GM21447 (cell line): ENCODE measurements around the gene SGO2.
"Not testable (repeated sequence)": the region's sequence is repeated elsewhere in the genome, so short reads cannot be mapped to it uniquely, and the experiment has no call there.

Experiments used
- ATAC-seq: cut with Tn5 transposase; IDR thresholded peaks from one replicate; pipeline ENCODE4 v1.9.1; 2021; ENCODE audit not compliant: unreplicated experiment

The SGO2 gene

GRCh38 chr2:200593905-200594304 lies 67.9 kb downstream of the SGO2 start:
- no peak for ATAC-seq

GRCh38 chr2:200595913-200596312 lies 69.9 kb downstream of the SGO2 start:
- no peak for ATAC-seq

GRCh38 chr2:200596774-200597570 lies 71.0 kb downstream of the SGO2 start:
- no peak for ATAC-seq

- no peak for ATAC-seq
Measured at GRCh38 chr2:200599206-200599605, 73.2 kb downstream of the SGO2 start.

GRCh38 chr2:200600549-200601225 lies 74.7 kb downstream of the SGO2 start:
- no peak for ATAC-seq

- ATAC-seq = no peak
Measured at GRCh38 chr2:200602584-200602983, 76.6 kb downstream of the SGO2 start.

GRCh38 chr2:200603972-200604371 lies 78.0 kb downstream of the SGO2 start:
- no peak for ATAC-seq

GRCh38 chr2:200604571-200605255 lies 78.7 kb downstream of the SGO2 start:
- ATAC-seq = no peak

- ATAC-seq = no peak
Measured at GRCh38 chr2:200608341-200609027, 82.5 kb downstream of the SGO2 start.

- ATAC-seq = no peak
Measured at GRCh38 chr2:200609028-200609614, 83.1 kb downstream of the SGO2 start.

- not testable (repeated sequence) for ATAC-seq
Measured at GRCh38 chr2:200610217-200610616, 84.2 kb downstream of the SGO2 start.

GRCh38 chr2:200613692-200614091 lies 87.7 kb downstream of the SGO2 start:
- ATAC-seq = no peak

- ATAC-seq = no peak
Measured at GRCh38 chr2:200614249-200614648, 88.2 kb downstream of the SGO2 start.

GRCh38 chr2:200615247-200615646 lies 89.2 kb downstream of the SGO2 start:
- no peak for ATAC-seq

GRCh38 chr2:200616193-200616592 lies 90.2 kb downstream of the SGO2 start:
- no peak for ATAC-seq

- ATAC-seq = no peak
Measured at GRCh38 chr2:200616656-200617055, 90.6 kb downstream of the SGO2 start.

- no peak for ATAC-seq
Measured at GRCh38 chr2:200617156-200618053, 91.4 kb downstream of the SGO2 start.

- ATAC-seq = no peak
Measured at GRCh38 chr2:200618054-200618419, 92.0 kb downstream of the SGO2 start.

GRCh38 chr2:200618590-200619021 lies 92.6 kb downstream of the SGO2 start:
- ATAC-seq = no peak

- ATAC-seq = no peak
Measured at GRCh38 chr2:200619279-200619678, 93.3 kb downstream of the SGO2 start.
